OCI-LY7 (cell line): ENCODE data around the gene TCFL5. TPM values are rescaled to one million over a fixed set of nuclear protein-coding genes. Genes with fewer than 3 reads are reported as not detected.

Experiments
- BruUV-seq: library from RNA; stranded (reverse); fragments of 400-500 nt; replicated peaks from 2 replicates; lab custom pipeline; 2021; lab: Mats Ljungman, UMichigan
- CTCF ChIA-PET: fragments of 300-600 bp; sonication (Branson Sonifier 250); formaldehyde crosslinking; loops from one replicate; lab custom pipeline; 2022; ENCODE audit warnings: antibody characterized with exemption; ENCODE audit not compliant: unreplicated experiment; lab: Charles Lee
- POLR2A ChIA-PET: fragments of 300-600 bp; sonication (Branson Sonifier 250); formaldehyde crosslinking; loops from one replicate; lab custom pipeline; 2022; ENCODE audit warnings: antibody characterized with exemption; lab: Charles Lee
- DNase-seq: peaks from one replicate; pipeline ENCODE4 v3.0.0-alpha.2; 2015; ENCODE audit warnings: low spot score
- H2AFZ ChIP-seq: fragments of 200-600 bp; sonication (generic), shearing (Covaris generic); 2 replicates; pipeline ENCODE4 v1.6.1; 2014; ENCODE audit warnings: mild to moderate bottlenecking, antibody characterized with exemption, low read length, moderate library complexity
- H3K27ac ChIP-seq: fragments of 200-600 bp; sonication (generic); 2 replicates; pipeline ENCODE4 v1.5.1; 2014; ENCODE audit warnings: mixed run types, low read depth, mild to moderate bottlenecking, moderate library complexity, low read length, inconsistent platforms; ENCODE audit not compliant: poor library complexity, severe bottlenecking
- H3K36me3 ChIP-seq: fragments of 200-600 bp; sonication (generic); 2 replicates; pipeline ENCODE4 v1.6.1; 2014; ENCODE audit warnings: mild to moderate bottlenecking, antibody characterized with exemption, low read length, moderate library complexity, mixed read lengths; ENCODE audit not compliant: insufficient read depth
- H3K4me1 ChIP-seq: fragments of 200-600 bp; sonication (generic); 2 replicates; pipeline ENCODE4 v1.5.1; 2014; ENCODE audit warnings: mild to moderate bottlenecking, low read length; ENCODE audit not compliant: insufficient read depth, poor library complexity, severe bottlenecking
- H3K4me2 ChIP-seq: fragments of 200-600 bp; sonication (generic); 2 replicates; pipeline ENCODE4 v1.6.1; 2014; ENCODE audit warnings: mild to moderate bottlenecking, low read length
- H3K4me3 ChIP-seq: fragments of 200-600 bp; sonication (generic); 2 replicates; pipeline ENCODE4 v1.5.1; 2014; ENCODE audit warnings: mild to moderate bottlenecking, low read depth, low read length; ENCODE audit not compliant: poor library complexity, severe bottlenecking
- H3K79me2 ChIP-seq: fragments of 200-600 bp; sonication (generic); 2 replicates; pipeline ENCODE4 v1.6.1; 2016; ENCODE audit warnings: low read depth, mild to moderate bottlenecking, low read length, moderate library complexity, mixed read lengths; ENCODE audit not compliant: insufficient read depth
- H3K9me2 ChIP-seq: fragments of 200-600 bp; sonication (generic); 2 replicates; pipeline ENCODE4 v1.6.1; 2016; ENCODE audit warnings: mild to moderate bottlenecking, low read length, mixed read lengths; ENCODE audit not compliant: insufficient read depth
- H3K9me3 ChIP-seq: fragments of 200-600 bp; sonication (generic); 2 replicates; pipeline ENCODE4 v1.6.1; 2014; ENCODE audit warnings: mild to moderate bottlenecking, mixed run types, low read length, mixed read lengths
- H4K20me1 ChIP-seq: fragments of 200-600 bp; sonication (generic); 2 replicates; pipeline ENCODE4 v1.6.1; 2014; ENCODE audit warnings: mild to moderate bottlenecking, antibody characterized with exemption, low read length, moderate library complexity, mixed read lengths; ENCODE audit not compliant: insufficient read depth
- CTCF ChIP-seq: fragments of 200-600 bp; sonication (generic); conservative IDR thresholded peaks from 2 replicates; pipeline ENCODE4 v1.5.1; 2014; ENCODE audit warnings: mild to moderate bottlenecking, antibody characterized with exemption, low read length, moderate library complexity, mixed read lengths
- EZH2phosphoT487 ChIP-seq: fragments of 200-600 bp; sonication (generic); IDR thresholded peaks from 2 replicates; pipeline ENCODE4 v1.6.1; 2018; ENCODE audit warnings: low read depth, borderline replicate concordance, mild to moderate bottlenecking, mixed run types, antibody characterized with exemption, low read length, moderate library complexity, mixed read lengths
- intact Hi-C: fragments of 100-400 bp; cut with micrococcal nuclease; formaldehyde crosslinking; loops from one replicate; pipeline ENCODE4 v1.10.0; 2022; ENCODE audit not compliant: unreplicated experiment
- total RNA-seq, 2 experiments: library from RNA; depleted of rRNA in 1 of 2; stranded (reverse); fragments of >200 nt in 1 of 2; shearing (Covaris generic) in 1 of 2; gene quantifications; 2 replicates each; pipeline ENCODE4 v1.2.3, GENCODE V29; 2014 to 2022

TCFL5 gene
- total RNA-seq, 2 experiments from 2014 or later = 8.7 to 9.5 TPM

GRCh38 chr20:62828511-62829230, 33.0 kb downstream of the TCFL5 start:
- no peak overlapping the region for H3K4me2 ChIP-seq
- ChIA-PET POLR2A (no interaction called here), CTCF (no interaction called here)
- no peaks in the 10 kb centered on the region for H3K79me2 ChIP-seq
- no peaks in the 10 kb centered on the region for H3K9me3 ChIP-seq
- TF ChIP-seq CTCF (no peak), EZH2phosphoT487 (no peak)
- no peak overlapping the region for H3K27ac ChIP-seq
- no peaks in the 10 kb centered on the region for H4K20me1 ChIP-seq
- no peaks in the 10 kb centered on the region for H3K9me2 ChIP-seq
- H3K4me3 ChIP-seq = no peak overlapping the region
- BruUV-seq = no TSS peak
- H3K4me1 ChIP-seq = peaks cover 23% of the 10 kb centered on the region
- H3K36me3 ChIP-seq = no peaks in the 10 kb centered on the region
- H2AFZ ChIP-seq = no peak overlapping the region
- DNase-seq = no peak
- intact Hi-C loops = no loop called here

- intact Hi-C loops = no loop called here
- no peak for DNase-seq
- Histone ChIP-seq H3K4me3 (no peak overlapping the region), H3K4me2 (no peak overlapping the region), H3K27ac (no peak overlapping the region), H4K20me1 (no peaks in the 10 kb centered on the region), H3K79me2 (no peaks in the 10 kb centered on the region), H3K4me1 (peaks cover 21% of the 10 kb centered on the region), H3K36me3 (no peaks in the 10 kb centered on the region), H3K9me2 (no peaks in the 10 kb centered on the region), H3K9me3 (no peaks in the 10 kb centered on the region), H2AFZ (no peak overlapping the region)
- POLR2A ChIA-PET = no interaction called here
- no TSS peak for BruUV-seq
- CTCF ChIA-PET = no interaction called here
- no peak for TF ChIP-seq EZH2phosphoT487
- no peak for TF ChIP-seq CTCF
Measured at GRCh38 chr20:62828051-62828450, 33.6 kb downstream of the TCFL5 start.

- Histone ChIP-seq H3K4me3 (no peak overlapping the region), H3K4me1 (peaks cover 15% of the 10 kb centered on the region), H2AFZ (no peak overlapping the region), H3K4me2 (no peak overlapping the region), H3K79me2 (no peaks in the 10 kb centered on the region), H3K36me3 (no peaks in the 10 kb centered on the region), H3K9me2 (no peaks in the 10 kb centered on the region), H3K27ac (no peak overlapping the region), H4K20me1 (no peaks in the 10 kb centered on the region), H3K9me3 (no peaks in the 10 kb centered on the region)
- no peak for DNase-seq
- BruUV-seq = no TSS peak
- TF ChIP-seq EZH2phosphoT487 = no peak
- TF ChIP-seq CTCF = no peak
- POLR2A ChIA-PET = no interaction called here
- CTCF ChIA-PET = no interaction called here
- intact Hi-C loops = no loop called here
Measured at GRCh38 chr20:62827311-62828038, 34.1 kb downstream of the TCFL5 start.
